Mammary microvascular endothelial cell (primary cell): ENCODE results near the gene NRIP3. TPM values are rescaled to one million over a fixed set of nuclear protein-coding genes. Genes with fewer than 3 reads are reported as not detected.

ENCODE experiments used
- total RNA-seq: library from RNA; depleted of rRNA; stranded (reverse); fragments of >200 nt; gene quantifications from 2 replicates; pipeline ENCODE4 v1.2.3, GENCODE V29; 2015

The NRIP3 gene
- 8.2 and 9.2 TPM in 2 replicates for total RNA-seq

GRCh38 chr11:9003573-9004182 is at the start of gene NRIP3:
TSS of gene NRIP3 (minus strand) at chr11:9004001. CDS start at chr11:9003935, 66 bp downstream.

GRCh38 chr11:8964324-8965320 is 39.2 kb downstream of the NRIP3 start, which contains the start of gene TMEM9B:
TSS of gene TMEM9B (minus strand) at chr11:8964442. CDS start at chr11:8964313, 129 bp downstream.

GRCh38 chr11:8942518-8943066 is 61.2 kb downstream of the NRIP3 start, which contains the start of gene ASCL3:
TSS of gene ASCL3 (minus strand) at chr11:8943016. CDS start at chr11:8938161, 4,855 bp downstream.

GRCh38 chr11:8932564-8933180 is 71.1 kb downstream of the NRIP3 start, which contains the start of gene C11orf16:
TSS of gene C11orf16 (minus strand) at chr11:8932947. CDS start at chr11:8932308, 639 bp downstream.

Other genes starting within 250 kb of the NRIP3 start
- gene AKIP1, start 92.8 kb downstream of the NRIP3 start, total RNA-seq: 37.6 and 52.3 TPM in 2 replicates
- gene C11orf16, start 71.1 kb downstream of the NRIP3 start, total RNA-seq: not detected in 2 replicates
- not detected in 2 replicates for gene ASCL3, start 61.0 kb downstream of the NRIP3 start, total RNA-seq
- gene TMEM9B, start 39.6 kb downstream of the NRIP3 start, total RNA-seq: 29.5 and 36.6 TPM in 2 replicates
- gene SCUBE2, start 87.6 kb upstream of the NRIP3 start, total RNA-seq: 0.33 and 0.59 TPM in 2 replicates